K562 (cell line): Measurements from ENCODE around the gene TCF12. TPM values are rescaled to one million over a fixed set of nuclear protein-coding genes. Genes with fewer than 3 reads are reported as not detected.

Experiments
- ATF4 ChIP-seq: fragments of 450-650 bp; formaldehyde crosslinking; IDR thresholded peaks from 2 replicates; pipeline ENCODE4 v1.4.0; 2022; ENCODE audit warnings: mild to moderate bottlenecking, moderate library complexity
- DEAF1 ChIP-seq: fragments of 450-650 bp; formaldehyde crosslinking; IDR thresholded peaks from 2 replicates; pipeline ENCODE4 v1.4.0; 2020; ENCODE audit warnings: mild to moderate bottlenecking, moderate library complexity
- E2F6 ChIP-seq, 2 experiments: IDR thresholded peaks; 2 replicates each; pipeline ENCODE4 v1.6.1; 2011; ENCODE audit warnings: borderline replicate concordance in 1 of 2, control low read depth in 1 of 2, low read depth in 1 of 2, low read length in 1 of 2, mild to moderate bottlenecking in 1 of 2, mixed read lengths in 1 of 2, moderate library complexity in 1 of 2; ENCODE audit not compliant: insufficient read depth in 1 of 2, insufficient read length in 1 of 2, poor library complexity in 1 of 2, severe bottlenecking in 1 of 2; ENCODE audit errors: extremely low read depth in 1 of 2
- E2F8 ChIP-seq: fragments of 450-650 bp; IDR thresholded peaks from 2 replicates; pipeline ENCODE4 v1.7.1; 2018; ENCODE audit warnings: mild to moderate bottlenecking, low read depth; ENCODE audit not compliant: partially characterized antibody
- FIP1L1 ChIP-seq: fragments of 200-400 bp; formaldehyde crosslinking; IDR thresholded peaks from 2 replicates; pipeline ENCODE4 v1.6.1; 2018; ENCODE audit warnings: mild to moderate bottlenecking, low read depth, low read length; ENCODE audit not compliant: poor library complexity, severe bottlenecking
- GATAD2B ChIP-seq: fragments of 450-650 bp; IDR thresholded peaks from 2 replicates; pipeline ENCODE4 v1.6.1; 2017; ENCODE audit warnings: mild to moderate bottlenecking, borderline replicate concordance
- ILF3 ChIP-seq: fragments of 450-650 bp; IDR thresholded peaks from 2 replicates; pipeline ENCODE4 v1.6.1; 2018; ENCODE audit warnings: antibody characterized with exemption, mild to moderate bottlenecking, moderate library complexity, borderline replicate concordance
- MECOM ChIP-seq: fragments of 250-450 bp; sonication (Bioruptor Pico); IDR thresholded peaks from 2 replicates; pipeline ENCODE4 v1.8.0; 2022; ENCODE audit warnings: inconsistent platforms
- PML ChIP-seq: IDR thresholded peaks from 2 replicates; pipeline ENCODE4 v1.6.1; 2012; ENCODE audit warnings: low read length, inconsistent platforms
- TEAD2 ChIP-seq: fragments of 450-650 bp; IDR thresholded peaks from 2 replicates; pipeline ENCODE4 v1.6.1; 2016; ENCODE audit warnings: missing genetic modification characterization, control low read depth, missing compliant biosample characterization
- ZNF583 ChIP-seq: fragments of 250-450 bp; sonication (Bioruptor Pico); IDR thresholded peaks from 2 replicates; pipeline ENCODE4 v1.4.0; 2020
- polyA plus RNA-seq, 8 experiments: library from polyadenylated mRNA; depleted of rRNA in 4 of 8; stranded (reverse) in 5 of 8; unstranded in 3 of 8; fragments of >200 nt; fragmentation: Nextera tagmentation in 2 of 8; fragmentation: Illumina TruSeq in 1 of 8; extraction: Ambion mirVana in 2 of 8; extraction: Trizol in 1 of 8; gene quantifications; 2 replicates each; pipeline versions ENCODE4 v1.2.1 to v1.2.3, GENCODE V29; 2011 to 2014; ENCODE audit warnings: inconsistent platforms in 1 of 8, missing spikeins in 1 of 8
- total RNA-seq, 7 experiments: library from RNA; depleted of rRNA in 6 of 7; stranded (reverse); fragments of >200 nt in 6 of 7; fragmentation: Illumina TruSeq in 2 of 7; extraction: Trizol in 2 of 7; gene quantifications; 2 replicates each; pipeline versions ENCODE4 v1.2.1 to v1.2.3, GENCODE V29; 2011 to 2021; ENCODE audit warnings: low replicate concordance in 1 of 7

TCF12 gene
- total and polyA plus RNA-seq, 9 of the 15 experiments (the other 6 are each of a cell fraction or from before 2014, with no cell fraction given), result 10.5 to 132 (median 52.9) TPM

- no peak for TF ChIP-seq E2F8
- TF ChIP-seq ILF3, result no peak
- no peak for TF ChIP-seq MECOM (CRISPR knock-in tag)
- TF ChIP-seq GATAD2B, result no peak
- TF ChIP-seq E2F6 (IDR thresholded peaks at IDR 0.05; ENCODE audit: borderline replicate concordance in 1 of 2, extremely low read depth in 1 of 2, insufficient read depth in 1 of 2, insufficient read length in 1 of 2, low read depth in 1 of 2, low read length in 1 of 2, poor library complexity in 1 of 2, severe bottlenecking in 1 of 2), result no peak
- TF ChIP-seq DEAF1 (CRISPR knock-in tag), result no peak
- TF ChIP-seq ATF4, result no peak
- no peak for TF ChIP-seq PML
- no peak for TF ChIP-seq FIP1L1
- TF ChIP-seq TEAD2 (tag), result no peak
- TF ChIP-seq ZNF583 (CRISPR knock-in tag), result no peak
Observed at GRCh38 chr15:56915888-56916287, 2.6 kb upstream of the TCF12 start (continued).
